ENCODE data around the gene FOXJ1. TPM values are rescaled to one million over a fixed set of nuclear protein-coding genes. Genes with fewer than 3 reads are reported as not detected.
A peak's percentile ranks its signal among the peaks of the same experiment; 100 is the strongest.

FOXJ1 gene
- total and polyA plus RNA-seq, 2 of the 4 experiments (the other 2 are of a cell fraction): 0.05 TPM; not detected in 1

- no peak for TF ChIP-seq FOS (IDR thresholded peaks at IDR 0.05; ENCODE audit: low read depth, low read length)
Observed at GRCh38 chr17:76154292-76154691, 13.2 kb upstream of the FOXJ1 start (continued).

GRCh38 chr17:76153640-76154039, 12.6 kb upstream of the FOXJ1 start:
- H3K4ac ChIP-seq (ENCODE audit: low read depth, low read length): no peak overlapping the region
- no peak overlapping the region for H2AFZ ChIP-seq (replicated peaks; ENCODE audit: low read length, poor library complexity)
- no peak overlapping the region for H3K56ac ChIP-seq (ENCODE audit: extremely low read depth, insufficient read depth, low read length)
- H3K18ac ChIP-seq (ENCODE audit: low read depth, low read length): no peak overlapping the region
- H3K4me2 ChIP-seq (ENCODE audit: low read depth, low read length): no peak overlapping the region
- H3K23ac ChIP-seq (ENCODE audit: low read depth, low read length): no peak overlapping the region
- no peak overlapping the region for H2AK9ac ChIP-seq (replicated peaks; ENCODE audit: low read depth, low read length, poor library complexity)
- no peak overlapping the region for H3K4me3 ChIP-seq (ENCODE audit: insufficient read depth, low read depth, low read length)
- H3K14ac ChIP-seq (replicated peaks; ENCODE audit: low read depth, low read length): no peak overlapping the region
- no peak overlapping the region for H2BK15ac ChIP-seq (ENCODE audit: low read depth, low read length)
- no TSS peak for BruUV-seq (replicated peaks)
- no peak overlapping the region for H2BK20ac ChIP-seq (ENCODE audit: low read depth, low read length)
- H2BK5ac ChIP-seq (ENCODE audit: low read depth, low read length, poor library complexity, severe bottlenecking): no peak overlapping the region
- DNase-seq: peak; percentile 12
- ChIA-PET POLR2A (ENCODE audit: unreplicated experiment) (no interaction called here), CTCF (no interaction called here)
- H3K9me3 ChIP-seq (ENCODE audit: control insufficient read depth, insufficient read depth, low read length): no peaks in the 10 kb centered on the region
- in situ Hi-C loops (cut with MboI; ENCODE audit: low sequenced_read_pairs): no loop called here
- H3K9me1 ChIP-seq (ENCODE audit: insufficient read depth, low read length): no peaks in the 10 kb centered on the region; the same call in 1 of the 2 replicates
- H4K8ac ChIP-seq (ENCODE audit: low read depth in 2 of 2, low read length in 2 of 2): no peak overlapping the region
- peaks cover 5% of the 10 kb centered on the region for H3K27me3 ChIP-seq (ENCODE audit: control insufficient read depth, insufficient read depth, low read length)
- H2AK5ac ChIP-seq (ENCODE audit: low read depth, low read length): no peak overlapping the region
- H3K9ac ChIP-seq (ENCODE audit: low read depth, low read length): no peak overlapping the region
- no peak overlapping the region for H4K5ac ChIP-seq (ENCODE audit: low read depth, low read length)
- no peak overlapping the region for H4K91ac ChIP-seq (ENCODE audit: insufficient read depth, low read depth, low read length)
- intact Hi-C loops (cut with micrococcal nuclease): no loop called here
- H2BK120ac ChIP-seq (ENCODE audit: low read depth, low read length): no peak overlapping the region
- 51% methylated on average over 5 of the region's 5 CpGs; no CpG with 5 or more reads in 1 of the 2 experiments for WGBS, 2 experiments (ENCODE audit: extremely low coverage in 2 of 2, insufficient read length in 1 of 2)
- H4K20me1 ChIP-seq (ENCODE audit: insufficient read depth, low read length): no peaks in the 10 kb centered on the region
- H3K4me1 ChIP-seq (ENCODE audit: control insufficient read depth, insufficient read depth, low read length): no peaks in the 10 kb centered on the region; the same call in 1 of the 2 replicates
- H3K79me1 ChIP-seq (ENCODE audit: low read depth in 1 of 2, low read length in 2 of 2): no peaks in the 10 kb centered on the region
- H3K36me3 ChIP-seq (ENCODE audit: control insufficient read depth, insufficient read depth, low read length): no peaks in the 10 kb centered on the region
- dilution Hi-C loops (cut with HindIII; ENCODE audit: low sequenced_read_pairs, unreplicated experiment): no loop called here
- TF ChIP-seq CTCF (conservative IDR thresholded peaks at IDR 0.05; ENCODE audit: low read depth, low read length) (peak; percentile 34), SMC3 (IDR thresholded peaks at IDR 0.05; ENCODE audit: low read depth, low read length) (no peak)
- no peak; the same call in 1 of the 2 replicates for ATAC-seq (ENCODE audit: low read depth)
- H3K27ac ChIP-seq (ENCODE audit: insufficient read depth, low read length): no peak overlapping the region

Data from IMR-90 (cell line).